ENCODE results near the gene GPR142. TPM values are rescaled to one million over a fixed set of nuclear protein-coding genes. Genes with fewer than 3 reads are reported as not detected.

Gene GPR142
- polyA plus RNA-seq, 4 donors, result 0.19 to 0.93 TPM; not detected in 2

- WGBS, 3 donors, result 7 to 30% (median 15%) methylated on average over 17 of the region's 17 CpGs
- Histone ChIP-seq H3K4me1 (ENCODE audit: control insufficient read depth in 3 of 3, insufficient read depth in 2 of 3, low read depth in 1 of 3, low read length in 2 of 3) (peaks cover 0 to 21% (median 8%) of the 10 kb centered on the region in 3 donors), H3K36me3 (ENCODE audit: control insufficient read depth in 3 of 3, insufficient read depth in 2 of 3, low read depth in 1 of 3, low read length in 3 of 3) (no peaks in the 10 kb centered on the region), H3K4me3 (ENCODE audit: low read depth in 1 of 3, low read length in 3 of 3) (no peak overlapping the region), H3K9me3 (ENCODE audit: control insufficient read depth in 2 of 2, insufficient read depth in 1 of 2, low read depth in 1 of 2, low read length in 1 of 2) (no peaks in the 10 kb centered on the region), H3K27ac (ENCODE audit: low read depth in 1 of 3, low read length in 2 of 3) (peak overlapping the region; percentile 51 to 85 (median 68)), H3K27me3 (ENCODE audit: control insufficient read depth in 3 of 3, insufficient read depth in 3 of 3, low read length in 3 of 3) (no peaks in the 10 kb centered on the region)
- DNase-seq, result peak; percentile 85 to 88
- FAIRE-seq, result no peak
These were observed 13.0 kb downstream of the GPR142 start for GRCh38 chr17:74380086-74380958.

- Histone ChIP-seq H3K4me1 (ENCODE audit: control insufficient read depth in 3 of 3, insufficient read depth in 2 of 3, low read depth in 1 of 3, low read length in 2 of 3) (peaks cover 0 to 24% (median 9%) of the 10 kb centered on the region in 3 donors), H3K4me3 (ENCODE audit: low read depth in 1 of 3, low read length in 3 of 3) (no peak overlapping the region), H3K36me3 (ENCODE audit: control insufficient read depth in 3 of 3, insufficient read depth in 2 of 3, low read depth in 1 of 3, low read length in 3 of 3) (no peaks in the 10 kb centered on the region), H3K9me3 (ENCODE audit: control insufficient read depth in 2 of 2, insufficient read depth in 1 of 2, low read depth in 1 of 2, low read length in 1 of 2) (no peaks in the 10 kb centered on the region), H3K27ac (ENCODE audit: low read depth in 1 of 3, low read length in 2 of 3) (peak overlapping the region; percentile 24 to 68 (median 51)), H3K27me3 (ENCODE audit: control insufficient read depth in 3 of 3, insufficient read depth in 3 of 3, low read length in 3 of 3) (no peaks in the 10 kb centered on the region)
- FAIRE-seq (no peak), DNase-seq (no peak)
- 48 to 69% (median 55%) methylated on average over 15 of the region's 15 CpGs for WGBS, 3 donors
These were observed 13.9 kb downstream of the GPR142 start for GRCh38 chr17:74380959-74381808.

- no peak for DNase-seq
- Histone ChIP-seq H3K9me3 (ENCODE audit: control insufficient read depth in 2 of 2, insufficient read depth in 1 of 2, low read depth in 1 of 2, low read length in 1 of 2) (no peaks in the 10 kb centered on the region), H3K4me1 (ENCODE audit: control insufficient read depth in 3 of 3, insufficient read depth in 2 of 3, low read depth in 1 of 3, low read length in 2 of 3) (peaks cover 4 to 39% (median 18%) of the 10 kb centered on the region in 3 donors), H3K36me3 (ENCODE audit: control insufficient read depth in 3 of 3, insufficient read depth in 2 of 3, low read depth in 1 of 3, low read length in 3 of 3) (no peaks in the 10 kb centered on the region), H3K27ac (ENCODE audit: low read depth in 1 of 3, low read length in 2 of 3) (no peak overlapping the region), H3K27me3 (ENCODE audit: control insufficient read depth in 3 of 3, insufficient read depth in 3 of 3, low read length in 3 of 3) (no peaks in the 10 kb centered on the region), H3K4me3 (ENCODE audit: low read depth in 1 of 3, low read length in 3 of 3) (no peak overlapping the region)
- WGBS, 3 donors, result 87 to 95% (median 88%) methylated on average over 5 of the region's 5 CpGs
- no peak for FAIRE-seq
These were observed 15.8 kb downstream of the GPR142 start for GRCh38 chr17:74383141-74383540.

- no peaks in the 10 kb centered on the region for H3K27me3 ChIP-seq (ENCODE audit: control insufficient read depth in 3 of 3, insufficient read depth in 3 of 3, low read length in 3 of 3)
- WGBS, 3 donors, result 86 to 95% (median 87%) methylated on average over 3 of the region's 3 CpGs
- no peaks in the 10 kb centered on the region for H3K9me3 ChIP-seq (ENCODE audit: control insufficient read depth in 2 of 2, insufficient read depth in 1 of 2, low read depth in 1 of 2, low read length in 1 of 2)
- H3K4me3 ChIP-seq (ENCODE audit: low read depth in 1 of 3, low read length in 3 of 3), result no peak overlapping the region
- no peak for FAIRE-seq
- no peaks in the 10 kb centered on the region for H3K36me3 ChIP-seq (ENCODE audit: control insufficient read depth in 3 of 3, insufficient read depth in 2 of 3, low read depth in 1 of 3, low read length in 3 of 3)
- no peak for DNase-seq
- peaks cover 4 to 42% (median 10%) of the 10 kb centered on the region in 3 donors for H3K4me1 ChIP-seq (ENCODE audit: control insufficient read depth in 3 of 3, insufficient read depth in 2 of 3, low read depth in 1 of 3, low read length in 2 of 3)
- no peak overlapping the region for H3K27ac ChIP-seq (ENCODE audit: low read depth in 1 of 3, low read length in 2 of 3)
These were observed 17.9 kb downstream of the GPR142 start for GRCh38 chr17:74385201-74385600.

GRCh38 chr17:74386386-74386785 is 19.1 kb downstream of the GPR142 start:
- no peaks in the 10 kb centered on the region for H3K9me3 ChIP-seq (ENCODE audit: control insufficient read depth in 2 of 2, insufficient read depth in 1 of 2, low read depth in 1 of 2, low read length in 1 of 2)
- H3K36me3 ChIP-seq (ENCODE audit: control insufficient read depth in 3 of 3, insufficient read depth in 2 of 3, low read depth in 1 of 3, low read length in 3 of 3), result no peaks in the 10 kb centered on the region
- whole genome bisulfite sequencing, 3 donors, result 33 to 52% (median 42%) methylated on average over 8 of the region's 8 CpGs
- H3K27ac ChIP-seq (ENCODE audit: low read depth in 1 of 3, low read length in 2 of 3), result peak overlapping the region; percentile 74 to 88 (median 87)
- H3K4me3 ChIP-seq (ENCODE audit: low read depth in 1 of 3, low read length in 3 of 3), result no peak overlapping the region
- DNase-seq, result peak; percentile 87 to 89
- FAIRE-seq, result no peak
- no peaks in the 10 kb centered on the region for H3K27me3 ChIP-seq (ENCODE audit: control insufficient read depth in 3 of 3, insufficient read depth in 3 of 3, low read length in 3 of 3)
- peaks cover 4 to 31% (median 10%) of the 10 kb centered on the region in 3 donors for H3K4me1 ChIP-seq (ENCODE audit: control insufficient read depth in 3 of 3, insufficient read depth in 2 of 3, low read depth in 1 of 3, low read length in 2 of 3)

- Histone ChIP-seq H3K9me3 (ENCODE audit: control insufficient read depth in 2 of 2, insufficient read depth in 1 of 2, low read depth in 1 of 2, low read length in 1 of 2) (no peaks in the 10 kb centered on the region), H3K4me3 (ENCODE audit: low read depth in 1 of 3, low read length in 3 of 3) (no peak overlapping the region), H3K27ac (ENCODE audit: low read depth in 1 of 3, low read length in 2 of 3) (no peak overlapping the region), H3K4me1 (ENCODE audit: control insufficient read depth in 3 of 3, insufficient read depth in 2 of 3, low read depth in 1 of 3, low read length in 2 of 3) (peaks cover 4 to 29% (median 10%) of the 10 kb centered on the region in 3 donors), H3K27me3 (ENCODE audit: control insufficient read depth in 3 of 3, insufficient read depth in 3 of 3, low read length in 3 of 3) (no peaks in the 10 kb centered on the region), H3K36me3 (ENCODE audit: control insufficient read depth in 3 of 3, insufficient read depth in 2 of 3, low read depth in 1 of 3, low read length in 3 of 3) (no peaks in the 10 kb centered on the region)
- no peak for FAIRE-seq
- DNase-seq, result no peak
- WGBS, 3 donors, result 77 to 83% (median 81%) methylated on average over 17 of the region's 17 CpGs
These were observed 20.3 kb downstream of the GPR142 start for GRCh38 chr17:74387365-74388218.

GRCh38 chr17:74389084-74389753 is 21.9 kb downstream of the GPR142 start:
- H3K27ac ChIP-seq (ENCODE audit: low read depth in 1 of 3, low read length in 2 of 3), result no peak overlapping the region
- peak in 1 of 2 donors; percentile 35 for DNase-seq
- no peaks in the 10 kb centered on the region for H3K36me3 ChIP-seq (ENCODE audit: control insufficient read depth in 3 of 3, insufficient read depth in 2 of 3, low read depth in 1 of 3, low read length in 3 of 3)
- no peak overlapping the region for H3K4me3 ChIP-seq (ENCODE audit: low read depth in 1 of 3, low read length in 3 of 3)
- H3K9me3 ChIP-seq (ENCODE audit: control insufficient read depth in 2 of 2, insufficient read depth in 1 of 2, low read depth in 1 of 2, low read length in 1 of 2), result peaks cover 0 to 3% of the 10 kb centered on the region in 2 donors
- WGBS, 3 donors, result 79 to 84% (median 84%) methylated on average over 12 of the region's 12 CpGs
- FAIRE-seq, result no peak
- H3K4me1 ChIP-seq (ENCODE audit: control insufficient read depth in 3 of 3, insufficient read depth in 2 of 3, low read depth in 1 of 3, low read length in 2 of 3), result peaks cover 4 to 29% (median 10%) of the 10 kb centered on the region in 3 donors
- H3K27me3 ChIP-seq (ENCODE audit: control insufficient read depth in 3 of 3, insufficient read depth in 3 of 3, low read length in 3 of 3), result no peaks in the 10 kb centered on the region

Data from small intestine (tissue), 7 donors.